ENCODE data around the gene LRFN4.

GRCh38 chr11:66868082-66868725 is 11.3 kb downstream of the LRFN4 start:
- no peak for TF ChIP-seq CTCF (conservative IDR thresholded peaks at IDR 0.05; ENCODE audit: low read length)
- TF ChIP-seq EZH2phosphoT487 (IDR thresholded peaks at IDR 0.05; ENCODE audit: borderline replicate concordance, low read depth, low read length): no peak

Measured in OCI-LY7 (cell line).